ENCODE measurements around the gene TTC31.

TTC31 gene

DNA sequence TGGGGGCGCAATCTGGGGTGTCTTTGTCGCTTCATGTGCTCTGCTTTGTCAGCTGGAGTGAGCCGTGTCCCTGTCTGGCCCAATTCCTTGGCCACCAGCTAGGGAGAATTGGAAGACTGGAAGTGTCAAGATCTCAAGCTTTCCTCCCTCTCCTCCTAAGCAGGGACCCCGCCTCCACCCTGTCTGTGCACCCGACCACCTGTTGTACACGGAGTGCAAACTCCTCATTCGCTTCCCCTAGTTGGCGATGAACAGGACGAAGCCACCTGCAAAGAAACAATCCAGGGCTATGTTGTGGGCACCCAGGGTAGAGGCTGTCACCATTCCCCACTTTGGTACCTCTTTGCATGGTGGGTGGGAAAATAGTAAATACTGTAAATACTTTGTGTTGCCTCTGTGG lies 44.9 kb downstream of the TTC31 start:
- DNase-seq = no peak

DNA sequence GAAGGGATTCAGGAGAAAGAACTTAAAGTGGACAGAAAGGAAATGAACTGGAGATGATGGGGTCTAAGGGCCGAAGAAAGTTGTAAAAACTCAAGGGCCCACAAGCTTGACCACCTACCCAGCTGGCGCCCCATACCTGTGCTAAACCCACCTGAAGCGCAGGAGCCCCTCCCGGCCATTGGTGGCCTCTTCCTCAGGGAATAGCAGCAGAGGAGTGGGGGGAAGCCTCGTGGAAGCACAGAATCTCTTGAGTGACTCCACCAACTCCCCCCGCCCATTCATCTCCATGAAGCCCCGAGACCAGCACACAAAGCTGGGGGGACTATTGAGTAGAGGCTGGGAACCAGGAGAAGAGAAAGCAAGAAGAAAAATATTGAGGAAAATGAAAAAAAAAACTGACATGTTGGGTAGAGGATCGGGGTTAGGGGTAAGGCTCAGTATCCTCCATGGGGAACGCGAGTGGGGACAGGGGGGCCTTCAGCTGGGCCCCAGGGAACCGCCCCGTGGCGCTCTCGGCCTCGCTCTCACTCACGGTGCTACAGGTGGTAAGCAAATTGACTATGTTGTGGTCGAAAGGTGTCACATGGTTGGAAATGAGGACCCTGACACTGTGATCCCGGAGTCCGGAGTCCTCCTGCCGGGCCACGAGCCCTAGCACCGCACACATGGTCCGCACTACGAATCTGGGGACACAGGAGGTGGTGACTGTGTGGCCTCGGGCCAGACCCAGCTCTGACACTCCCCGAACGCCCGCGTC lies 45.9 kb downstream of the TTC31 start:
- DNase-seq = peak; percentile 41

DNA sequence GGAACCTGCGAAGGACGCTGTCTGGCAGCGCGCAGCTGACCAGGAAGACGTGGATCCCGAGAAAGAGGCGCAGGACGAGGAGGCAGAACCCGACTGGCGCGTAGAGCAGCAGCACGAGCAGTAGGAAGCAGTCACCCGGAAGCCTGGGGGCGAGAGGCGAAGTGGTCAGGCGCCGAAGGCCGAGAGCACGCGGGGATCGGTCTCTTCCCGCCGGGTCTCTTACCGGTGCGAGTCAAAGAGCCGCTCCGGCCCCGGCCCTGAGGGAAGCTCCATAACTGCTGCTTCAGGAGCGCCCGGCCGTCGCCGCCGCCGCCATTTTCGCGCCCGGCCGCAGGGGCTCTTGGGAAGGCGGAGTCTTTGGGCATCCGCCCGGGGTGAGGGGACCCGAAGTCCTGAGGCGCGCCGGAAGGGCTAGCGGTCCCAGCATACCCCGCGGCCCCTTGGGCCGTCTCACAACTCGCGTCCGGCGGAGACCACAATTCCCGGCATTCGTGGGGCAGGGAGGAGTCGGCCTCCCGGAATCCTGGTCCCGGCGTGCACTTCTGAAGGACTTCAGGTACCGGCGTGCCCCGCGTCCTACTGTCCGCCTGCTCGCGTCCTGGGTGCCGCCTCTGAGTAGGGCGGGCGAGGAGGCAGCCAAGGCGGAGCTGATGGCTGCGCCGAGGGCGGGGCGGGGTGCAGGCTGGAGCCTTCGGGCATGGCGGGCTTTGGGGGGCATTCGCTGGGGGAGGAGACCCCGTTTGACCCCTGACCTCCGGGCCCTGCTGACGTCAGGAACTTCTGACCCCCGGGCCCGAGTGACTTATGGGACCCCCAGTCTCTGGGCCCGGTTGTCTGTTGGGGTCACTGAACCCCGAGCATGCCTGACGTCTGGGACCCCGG lies 46.7 kb downstream of the TTC31 start, which contains the start of the genes AUP1 and HTRA2:
Gene AUP1 (minus strand): TSS at position 350 of the 882 bp plus-strand sequence. CDS start 77 bp downstream, at position 273.
Gene HTRA2 (plus strand): TSS at position 577 of the 882 bp plus-strand sequence. CDS start 74 bp downstream, at position 651.
- DNase-seq = peak; percentile 90

DNA sequence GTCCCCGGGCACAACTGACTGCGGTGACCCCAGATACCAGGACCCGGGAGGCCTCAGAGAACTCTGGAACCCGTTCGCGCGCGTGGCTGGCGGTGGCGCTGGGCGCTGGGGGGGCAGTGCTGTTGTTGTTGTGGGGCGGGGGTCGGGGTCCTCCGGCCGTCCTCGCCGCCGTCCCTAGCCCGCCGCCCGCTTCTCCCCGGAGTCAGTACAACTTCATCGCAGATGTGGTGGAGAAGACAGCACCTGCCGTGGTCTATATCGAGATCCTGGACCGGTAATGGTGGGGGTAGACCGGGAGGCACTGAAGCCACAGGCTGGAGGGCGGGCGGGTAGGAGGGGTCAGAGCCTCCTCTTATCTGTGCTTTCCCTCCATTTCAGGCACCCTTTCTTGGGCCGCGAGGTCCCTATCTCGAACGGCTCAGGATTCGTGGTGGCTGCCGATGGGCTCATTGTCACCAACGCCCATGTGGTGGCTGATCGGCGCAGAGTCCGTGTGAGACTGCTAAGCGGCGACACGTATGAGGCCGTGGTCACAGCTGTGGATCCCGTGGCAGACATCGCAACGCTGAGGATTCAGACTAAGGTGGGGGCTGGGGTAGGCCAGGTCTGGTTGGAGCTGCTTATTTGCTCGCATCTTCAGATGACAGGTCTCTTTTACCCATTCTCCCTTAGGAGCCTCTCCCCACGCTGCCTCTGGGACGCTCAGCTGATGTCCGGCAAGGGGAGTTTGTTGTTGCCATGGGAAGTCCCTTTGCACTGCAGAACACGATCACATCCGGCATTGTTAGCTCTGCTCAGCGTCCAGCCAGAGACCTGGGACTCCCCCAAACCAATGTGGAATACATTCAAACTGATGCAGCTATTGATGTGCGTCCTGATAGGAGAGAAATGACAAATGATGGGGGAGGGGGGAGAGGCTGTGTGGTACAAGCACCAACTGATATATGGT lies 47.6 kb downstream of the TTC31 start:
- DNase-seq = peak; percentile 66

DNA sequence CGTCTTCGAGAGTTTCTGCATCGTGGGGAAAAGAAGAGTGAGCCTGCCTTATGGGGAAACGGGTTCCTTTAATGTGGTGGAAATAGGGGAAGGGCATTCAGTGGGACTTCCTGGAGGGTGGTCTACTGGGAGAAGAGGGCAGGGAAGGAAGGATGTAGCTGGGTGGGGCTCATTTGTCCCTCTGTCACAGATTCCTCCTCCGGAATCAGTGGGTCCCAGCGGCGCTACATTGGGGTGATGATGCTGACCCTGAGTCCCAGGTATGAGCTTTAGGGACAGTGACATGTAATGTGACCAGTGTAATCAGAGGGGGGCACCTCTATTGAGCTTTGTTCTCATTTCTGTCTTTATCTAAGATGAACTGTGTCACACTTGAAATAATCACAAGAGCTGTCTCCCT lies 48.8 kb downstream of the TTC31 start:
- no peak for DNase-seq

DNA sequence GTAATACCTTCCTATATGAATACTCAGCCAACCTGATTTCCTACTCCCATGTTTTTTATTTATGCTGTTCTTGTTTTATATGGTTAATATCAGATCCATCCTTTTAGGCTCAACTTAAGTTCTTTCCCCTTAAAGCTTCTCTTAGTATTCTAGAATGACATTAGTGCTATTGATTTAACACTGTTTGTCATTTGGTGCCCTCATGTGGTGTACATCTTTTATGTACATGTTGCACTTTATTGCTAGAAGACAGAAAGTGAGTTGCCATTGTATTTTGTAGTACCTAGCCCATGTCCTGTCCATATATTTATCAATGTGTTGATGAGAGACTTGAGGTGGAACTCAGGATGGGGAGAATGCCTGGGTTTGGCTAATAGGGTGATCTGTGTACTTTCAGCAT lies 49.3 kb downstream of the TTC31 start:
- peak; percentile 67 for DNase-seq

DNA sequence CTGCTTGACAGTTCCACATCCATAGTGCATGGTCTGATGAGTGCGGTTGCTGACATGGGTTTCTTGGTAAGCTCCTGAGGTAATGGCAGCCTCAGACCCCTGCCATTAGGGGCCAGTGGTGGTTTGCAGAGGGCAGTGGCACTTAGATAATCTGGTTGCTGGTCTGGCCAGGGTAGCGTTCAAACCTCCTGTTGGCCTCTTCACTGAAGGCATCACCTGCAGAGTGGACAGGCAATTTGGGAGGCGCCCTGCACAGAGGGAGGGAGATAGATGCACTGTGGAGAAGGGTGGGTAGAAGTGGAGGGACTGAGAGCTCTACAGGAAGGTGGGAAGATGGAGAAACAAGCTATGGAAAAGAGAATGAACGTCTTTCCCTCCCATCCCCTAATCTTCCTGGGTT lies 50.6 kb downstream of the TTC31 start:
- DNase-seq = no peak

DNA sequence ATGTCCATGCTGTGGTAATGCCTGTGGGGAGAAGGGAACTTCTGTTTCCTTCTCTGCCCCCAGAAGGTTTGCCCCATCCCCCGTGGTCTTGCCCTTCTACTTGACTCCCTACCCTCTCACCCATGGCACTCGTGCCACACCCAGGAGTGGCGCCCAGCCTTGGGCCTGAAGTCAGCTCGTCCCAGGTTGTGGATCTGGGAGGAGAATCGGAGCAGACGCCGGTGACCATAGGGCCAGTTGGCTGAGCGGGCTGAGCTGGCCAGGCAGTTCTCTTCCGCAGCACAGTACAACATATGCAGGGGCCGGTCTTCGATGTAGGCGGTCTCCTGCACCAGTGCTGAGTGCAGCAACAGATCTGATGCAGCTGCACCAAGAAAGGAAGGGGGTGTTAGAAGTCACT lies 51.5 kb downstream of the TTC31 start:
- DNase-seq = no peak

DNA sequence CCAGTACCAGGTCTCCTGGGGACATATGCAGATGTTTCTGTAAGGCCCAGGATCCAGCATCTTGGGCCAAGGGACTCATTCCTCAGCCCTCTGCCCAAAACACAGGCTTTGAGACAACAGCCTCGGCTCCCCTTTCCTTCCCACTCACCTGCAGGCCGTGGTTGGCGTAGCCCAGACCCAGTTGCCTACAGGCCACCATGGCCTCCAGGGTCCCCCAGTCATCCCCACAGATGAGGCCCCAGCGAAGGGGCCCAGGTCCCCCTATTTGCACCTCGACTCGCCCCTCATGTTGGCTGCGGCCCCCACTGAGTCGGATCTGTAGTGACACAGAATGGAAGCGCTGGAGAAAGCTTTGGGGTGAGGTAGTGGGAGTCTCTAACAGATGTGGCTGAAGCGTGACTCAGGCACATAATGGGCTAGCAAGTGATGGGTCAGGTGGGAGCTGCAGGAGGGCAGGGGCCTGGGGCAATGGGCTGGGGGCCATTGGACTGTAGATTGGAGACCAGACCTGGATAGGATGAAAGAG lies 52.6 kb downstream of the TTC31 start:
- no peak for DNase-seq

DNA sequence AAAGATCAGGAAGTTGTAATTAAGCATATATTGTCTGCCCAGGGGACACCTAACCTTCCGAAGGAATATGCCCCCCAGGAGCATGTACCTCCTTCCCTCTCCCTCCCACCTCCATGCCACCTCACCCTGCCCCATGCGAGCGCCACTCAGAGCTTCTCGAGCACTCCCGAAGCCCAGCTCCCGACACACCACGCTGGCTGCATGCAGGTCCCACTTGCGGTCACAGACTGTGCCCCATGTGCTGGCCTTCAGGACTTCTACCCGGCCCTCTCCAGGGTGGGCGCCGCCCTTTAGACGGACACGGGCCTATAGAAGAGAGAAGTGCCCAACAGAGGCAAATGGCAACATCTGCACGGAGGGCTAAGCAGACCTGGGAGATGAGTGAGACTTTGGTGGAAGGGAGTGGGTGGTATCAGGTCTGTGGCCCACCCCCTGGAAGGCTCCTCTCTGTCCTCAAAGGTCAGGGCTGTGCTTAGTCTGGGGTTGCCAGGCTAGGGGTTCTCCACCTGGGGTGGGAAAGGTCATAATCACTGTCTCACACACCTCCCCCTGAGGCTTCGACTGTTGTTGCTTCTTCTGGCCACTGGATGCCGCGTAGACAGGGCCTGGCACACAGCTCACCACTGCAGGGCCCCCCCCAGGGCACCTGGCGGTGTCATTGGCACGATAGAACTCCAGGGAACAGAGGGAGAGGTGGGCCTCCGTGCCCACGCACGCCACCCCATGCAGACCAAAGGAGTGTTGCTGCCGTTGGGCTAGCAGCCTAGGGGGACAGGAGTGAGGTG lies 53.5 kb downstream of the TTC31 start:
- DNase-seq = no peak

DNA sequence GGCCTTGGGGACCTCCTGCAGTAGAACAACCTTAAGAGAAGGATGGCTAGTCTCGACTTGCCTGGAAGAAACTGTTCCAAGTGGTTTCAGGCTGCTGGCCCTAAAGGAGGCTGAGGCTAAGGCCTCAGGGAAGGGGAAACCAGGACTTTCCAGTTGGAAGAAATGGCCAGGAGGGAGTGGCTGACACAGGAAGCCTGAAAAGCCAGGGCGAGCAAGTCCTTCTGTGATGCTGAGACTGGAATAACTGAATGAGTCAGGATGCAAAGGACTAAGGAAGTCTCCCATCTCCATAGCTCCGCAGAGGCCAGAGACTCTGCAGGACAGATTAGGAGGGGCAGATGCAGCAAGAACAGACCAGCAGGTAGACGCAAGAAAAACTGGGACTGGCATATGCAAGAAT lies 54.3 kb downstream of the TTC31 start:
- no peak for DNase-seq

DNA sequence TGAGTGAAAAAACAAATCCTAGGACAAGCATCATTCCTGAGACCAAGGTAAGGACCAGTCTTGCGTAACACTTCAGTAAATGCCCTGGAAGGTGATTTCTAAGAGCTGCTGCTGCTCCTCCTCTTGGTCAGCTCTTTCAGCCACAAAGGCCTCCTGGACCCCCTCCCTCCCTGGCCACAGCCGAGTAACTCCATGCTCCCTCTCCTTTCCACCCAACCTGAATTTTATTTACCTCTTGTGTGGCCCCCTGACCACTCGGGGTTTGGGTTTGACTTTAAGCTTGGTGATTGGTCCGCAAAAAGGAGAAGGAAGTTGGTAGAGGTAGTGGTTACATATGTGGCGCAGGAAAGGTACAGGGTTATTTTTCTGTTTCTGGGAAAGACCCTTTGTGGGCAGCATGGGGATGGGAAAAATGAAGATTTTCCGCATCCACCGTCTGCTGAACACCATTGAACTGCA lies 56.0 kb downstream of the TTC31 start:
- DNase-seq = no peak

DNA sequence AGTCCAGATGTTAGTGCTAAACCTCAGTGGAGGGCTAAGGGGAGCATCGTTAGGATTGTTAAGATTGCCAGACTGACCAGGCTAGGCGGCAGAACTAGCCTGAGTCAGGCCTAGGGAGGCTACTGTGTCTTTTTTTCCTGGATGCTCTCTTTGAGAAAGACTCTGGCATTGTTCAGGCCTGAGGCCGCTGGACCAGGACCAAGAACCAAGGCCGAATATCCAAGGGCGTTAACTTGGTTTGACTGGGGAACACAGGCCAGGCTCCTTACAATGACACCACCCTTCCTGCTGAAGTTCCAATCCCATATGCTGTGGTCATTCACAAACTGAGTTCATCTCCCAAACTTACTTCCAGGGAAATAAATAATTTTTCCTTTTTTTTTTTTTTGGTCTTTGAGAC lies 57.4 kb downstream of the TTC31 start:
- DNase-seq = no peak

DNA sequence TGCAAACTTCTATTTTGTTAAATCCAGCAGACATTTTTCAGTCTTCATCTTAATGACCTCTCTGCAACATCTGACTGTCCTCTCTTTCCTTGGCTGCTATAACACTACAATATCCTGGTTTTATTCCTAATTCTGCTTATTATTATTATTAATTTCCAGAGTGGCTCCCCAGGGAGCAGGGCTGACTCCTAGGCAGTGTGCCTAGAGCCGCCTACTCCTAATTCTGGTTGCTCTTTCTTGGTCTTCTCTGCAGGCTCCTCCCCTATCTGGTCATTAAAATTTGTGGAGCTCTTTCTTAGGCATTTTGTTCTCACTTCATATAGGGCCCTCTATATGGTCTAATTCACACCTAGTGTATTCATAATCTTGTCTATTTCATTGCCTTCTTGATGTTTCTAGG lies 60.1 kb downstream of the TTC31 start:
- DNase-seq = no peak

Data from CD4-positive, alpha-beta T cell treated with Interleukin-10 for 1 hour (primary cell).